B cell (primary cell): ENCODE results near the gene INHBA. TPM values are rescaled to one million over a fixed set of nuclear protein-coding genes. Genes with fewer than 3 reads are reported as not detected.

ENCODE experiments used
- ATAC-seq: fragments of 200-7000 bp; cut with Tn5 transposase; one replicate; pipeline ENCODE4 v1.10.0; 2021; ENCODE audit warnings: low read depth, mild to moderate bottlenecking, moderate number of reproducible peaks, moderate library complexity
- CTCF ChIA-PET: fragments of 350-600 bp; sonication (Branson Sonifier 250); formaldehyde crosslinking; loops from one replicate; lab custom pipeline; 2021; ENCODE audit warnings: antibody characterized with exemption, inconsistent platforms; lab: Charles Lee
- POLR2A ChIA-PET: fragments of 350-600 bp; sonication (Branson Sonifier 250); formaldehyde crosslinking; loops from one replicate; lab custom pipeline; 2021; ENCODE audit warnings: antibody characterized with exemption; lab: Charles Lee
- DNase-seq: peaks from one replicate; pipeline ENCODE4 v3.0.0; 2013
- H2AFZ ChIP-seq: 2 replicates; pipeline ENCODE4 v1.6.1; 2012; ENCODE audit warnings: mild to moderate bottlenecking, low read depth, low read length; ENCODE audit not compliant: insufficient read depth, poor library complexity, severe bottlenecking
- H3K27ac ChIP-seq, 2 donors: 1 replicate in 1 of 2; 2 replicates in 1 of 2; pipeline ENCODE4 v1.5.1; 2012 to 2013; ENCODE audit warnings: low read length in 2 of 2, mild to moderate bottlenecking in 2 of 2, moderate library complexity in 1 of 2
- H3K27me3 ChIP-seq, 4 experiments: fragments of 200-600 bp in 1 of 4; sonication (generic) in 1 of 4; replicated peaks in 1 of 4; 1 replicate in 2 of 4; 2 replicates in 2 of 4; pipeline versions ENCODE4 v1.6.1 to v1.7.0; 2013 to 2016; ENCODE audit warnings: low read length in 3 of 4, mild to moderate bottlenecking in 2 of 4, mixed read lengths in 1 of 4, moderate library complexity in 1 of 4; ENCODE audit not compliant: insufficient read depth in 4 of 4, control insufficient read depth in 3 of 4; ENCODE audit errors: control extremely low read depth in 1 of 4
- H3K36me3 ChIP-seq, 2 experiments: replicated peaks in 1 of 2; 1 replicate in 1 of 2; 2 replicates in 1 of 2; pipeline versions ENCODE4 v1.6.1 to v1.7.1; 2013; ENCODE audit warnings: low read length in 1 of 2; ENCODE audit not compliant: insufficient read depth in 2 of 2, control insufficient read depth in 1 of 2; ENCODE audit errors: control extremely low read depth in 1 of 2, extremely low read depth in 1 of 2
- H3K4me1 ChIP-seq, 2 donors: fragments of 200-600 bp in 1 of 2; sonication (generic) in 1 of 2; 1 replicate in 1 of 2; 2 replicates in 1 of 2; pipeline versions ENCODE4 v1.5.1 to v1.6.1; 2013 to 2017; ENCODE audit warnings: low read length in 2 of 2; ENCODE audit not compliant: control insufficient read depth in 2 of 2, insufficient read depth in 2 of 2
- H3K4me2 ChIP-seq: replicated peaks from 2 replicates; pipeline ENCODE3; 2012; ENCODE audit warnings: mild to moderate bottlenecking, low read depth, low read length; ENCODE audit not compliant: poor library complexity, severe bottlenecking
- H3K4me3 ChIP-seq, 5 experiments: fragments of 200-600 bp in 1 of 5; sonication (generic) in 1 of 5; 1 replicate in 3 of 5; 2 replicates in 2 of 5; pipeline versions ENCODE4 v1.5.1 to v1.7.0; 2011 to 2016; ENCODE audit warnings: low read length in 4 of 5, mild to moderate bottlenecking in 4 of 5, low read depth in 2 of 5, control low read depth in 1 of 5, moderate library complexity in 1 of 5; ENCODE audit not compliant: insufficient read depth in 1 of 5; ENCODE audit errors: control extremely low read depth in 1 of 5, extremely low read depth in 1 of 5
- H3K79me2 ChIP-seq: fragments of 200-600 bp; sonication (generic); one replicate; pipeline ENCODE4 v1.6.0; 2016; ENCODE audit warnings: low read length; ENCODE audit not compliant: control insufficient read depth, insufficient read depth
- H3K9ac ChIP-seq: fragments of 200-600 bp; sonication (generic); 2 replicates; pipeline ENCODE4 v1.6.1; 2017; ENCODE audit warnings: mild to moderate bottlenecking, low read length, moderate library complexity
- H3K9me3 ChIP-seq, 3 donors: one replicate each; pipeline versions ENCODE4 v1.6.1 to v1.7.1; 2013; ENCODE audit warnings: low read length in 2 of 3; ENCODE audit not compliant: control insufficient read depth in 2 of 3, insufficient read depth in 1 of 3; ENCODE audit errors: control extremely low read depth in 1 of 3
- H4K20me1 ChIP-seq: 2 replicates; pipeline ENCODE4 v1.6.0; 2012; ENCODE audit warnings: mild to moderate bottlenecking, low read length; ENCODE audit not compliant: insufficient read depth, control insufficient read depth, poor library complexity, severe bottlenecking
- H3K27ac Mint-ChIP-seq: one replicate; pipeline ENCODE4 v1.8.0; 2021; ENCODE audit warnings: mixed read lengths
- H3K27me3 Mint-ChIP-seq: one replicate; pipeline ENCODE4 v1.8.0; 2021; ENCODE audit warnings: mixed read lengths
- H3K4me1 Mint-ChIP-seq: one replicate; pipeline ENCODE4 v1.8.0; 2021; ENCODE audit warnings: mixed read lengths
- H3K4me3 Mint-ChIP-seq: one replicate; pipeline ENCODE4 v1.8.0; 2021; ENCODE audit warnings: mixed read lengths
- H3K9me3 Mint-ChIP-seq: one replicate; pipeline ENCODE4 v1.8.0; 2022; ENCODE audit warnings: mixed read lengths; ENCODE audit not compliant: insufficient read depth
- EZH2 ChIP-seq: IDR thresholded peaks from 2 replicates; pipeline ENCODE4 v1.6.1; 2012; ENCODE audit warnings: borderline replicate concordance, low read depth, mild to moderate bottlenecking, moderate library complexity, low read length; ENCODE audit not compliant: insufficient read depth, poor library complexity, severe bottlenecking
- WGBS: methylation state at CpG from one replicate; pipeline ENCODE4 v1.1.5; 2013; ENCODE audit warnings: missing lambda C conversion rate; ENCODE audit not compliant: insufficient coverage; 5-methylcytosine and 5-hydroxymethylcytosine counted together
- intact Hi-C: fragments of 100-400 bp; cut with micrococcal nuclease; formaldehyde crosslinking; loops from one replicate; pipeline ENCODE4 v1.10.0; 2022
- polyA plus RNA-seq: library from polyadenylated mRNA; depleted of rRNA; stranded (reverse); fragments of >200 nt; gene quantifications from 2 replicates; pipeline ENCODE4 v1.2.3, GENCODE V29; 2012
- total RNA-seq, 2 donors: library from RNA; stranded (reverse); fragments of 120-200 nt in 1 of 2; gene quantifications; 1 replicate in 1 of 2; 2 replicates in 1 of 2; pipeline versions ENCODE4 v1.2.3 to v1.2.4, GENCODE V29; 2013 to 2022
- TF ChIP-seq, protein P1 (sequence below): fragments of 200-600 bp; IDR thresholded peaks from one replicate; pipeline ENCODE4 v1.8.0; 2022; ENCODE audit warnings: antibody characterized with exemption, mild to moderate bottlenecking

The INHBA gene
- total and polyA plus RNA-seq, 2 donors (not counting 1 experiment from before 2014, with no cell fraction given) = not detected

DNA sequence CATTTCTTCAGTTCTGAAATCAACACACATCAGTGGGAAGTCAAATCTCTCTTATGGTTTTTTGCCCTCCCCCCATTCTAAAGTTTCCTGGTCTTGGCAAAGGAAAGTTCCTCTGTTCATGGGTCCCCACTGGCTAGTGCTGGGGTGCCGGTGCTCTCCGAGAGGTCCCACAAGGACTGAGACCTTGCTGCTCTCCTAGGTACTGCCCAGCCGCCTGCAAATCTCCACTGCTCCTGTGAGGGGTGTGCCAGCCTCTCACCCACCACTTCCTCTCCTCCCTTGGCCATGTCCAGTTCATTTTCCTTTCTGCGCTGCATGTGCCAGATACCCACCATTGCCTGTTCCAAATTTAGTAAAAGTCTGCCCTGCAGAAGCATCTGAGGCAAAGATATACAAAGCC lies 17.2 kb upstream of the INHBA start:
- H3K27ac ChIP-seq = no peak overlapping the region
- H4K20me1 ChIP-seq = no peaks in the 10 kb centered on the region
- peaks cover 5% of the 10 kb centered on the region for H3K4me1 Mint-ChIP-seq
- no peaks in the 10 kb centered on the region for H3K9me3 Mint-ChIP-seq
- H3K27ac Mint-ChIP-seq = no peak overlapping the region
- H3K4me3 Mint-ChIP-seq = no peak overlapping the region
- no peaks in the 10 kb centered on the region for H3K36me3 ChIP-seq
- ChIA-PET CTCF (interaction anchor here (0.6 kb wide), 1 partner anchor 841 kb away, joined by 3 read pairs; no protein-coding TSS in a partner anchor), POLR2A (no interaction called here)
- no peaks in the 10 kb centered on the region for H3K4me1 ChIP-seq
- H3K4me3 ChIP-seq = no peak overlapping the region
- WGBS = 98% methylated on average over 4 of the region's 4 CpGs
- H3K4me2 ChIP-seq = no peak overlapping the region
- intact Hi-C loops = no loop called here
- no peaks in the 10 kb centered on the region for H3K9me3 ChIP-seq
- H2AFZ ChIP-seq = no peak overlapping the region
- ATAC-seq = no peak
- H3K9ac ChIP-seq = no peak overlapping the region
- H3K27me3 ChIP-seq = peaks cover 0 to 8% (median 3%) of the 10 kb centered on the region in 4 experiments
- TF ChIP-seq, protein P1, sequence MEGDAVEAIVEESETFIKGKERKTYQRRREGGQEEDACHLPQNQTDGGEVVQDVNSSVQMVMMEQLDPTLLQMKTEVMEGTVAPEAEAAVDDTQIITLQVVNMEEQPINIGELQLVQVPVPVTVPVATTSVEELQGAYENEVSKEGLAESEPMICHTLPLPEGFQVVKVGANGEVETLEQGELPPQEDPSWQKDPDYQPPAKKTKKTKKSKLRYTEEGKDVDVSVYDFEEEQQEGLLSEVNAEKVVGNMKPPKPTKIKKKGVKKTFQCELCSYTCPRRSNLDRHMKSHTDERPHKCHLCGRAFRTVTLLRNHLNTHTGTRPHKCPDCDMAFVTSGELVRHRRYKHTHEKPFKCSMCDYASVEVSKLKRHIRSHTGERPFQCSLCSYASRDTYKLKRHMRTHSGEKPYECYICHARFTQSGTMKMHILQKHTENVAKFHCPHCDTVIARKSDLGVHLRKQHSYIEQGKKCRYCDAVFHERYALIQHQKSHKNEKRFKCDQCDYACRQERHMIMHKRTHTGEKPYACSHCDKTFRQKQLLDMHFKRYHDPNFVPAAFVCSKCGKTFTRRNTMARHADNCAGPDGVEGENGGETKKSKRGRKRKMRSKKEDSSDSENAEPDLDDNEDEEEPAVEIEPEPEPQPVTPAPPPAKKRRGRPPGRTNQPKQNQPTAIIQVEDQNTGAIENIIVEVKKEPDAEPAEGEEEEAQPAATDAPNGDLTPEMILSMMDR = no peak
- TF ChIP-seq EZH2 = no peak
- no peaks in the 10 kb centered on the region for H3K27me3 Mint-ChIP-seq
- DNase-seq = no peak
- H3K79me2 ChIP-seq = no peaks in the 10 kb centered on the region

DNA sequence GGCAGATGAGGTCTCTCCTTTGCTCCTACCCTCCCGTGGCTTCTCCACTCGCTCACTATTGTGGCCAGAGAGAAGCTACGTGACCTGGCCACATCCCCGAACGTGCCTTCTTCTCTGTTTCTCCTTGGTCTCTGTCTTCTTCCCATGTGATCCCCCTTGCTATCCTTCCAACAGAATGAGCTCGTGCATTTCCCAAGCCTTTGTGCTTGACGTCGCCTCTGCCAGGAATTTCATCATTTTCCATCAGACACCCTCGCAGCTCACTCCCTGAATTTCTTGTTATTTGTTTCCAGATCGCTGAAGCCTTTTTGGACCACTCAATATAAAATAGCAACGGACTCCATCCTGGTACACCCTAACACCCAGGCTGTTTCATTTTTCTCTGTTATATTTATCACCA lies 13.8 kb upstream of the INHBA start:
- Histone ChIP-seq H3K4me3 (no peak overlapping the region), H3K27me3 (peaks cover 0 to 9% (median 3%) of the 10 kb centered on the region in 4 experiments), H3K4me2 (no peak overlapping the region), H3K9me3 (no peaks in the 10 kb centered on the region), H3K4me1 (no peaks in the 10 kb centered on the region), H3K27ac (no peak overlapping the region), H3K9ac (no peak overlapping the region), H2AFZ (no peak overlapping the region), H3K36me3 (no peaks in the 10 kb centered on the region), H3K79me2 (no peaks in the 10 kb centered on the region), H4K20me1 (no peaks in the 10 kb centered on the region)
- POLR2A ChIA-PET = no interaction called here
- no peaks in the 10 kb centered on the region for H3K9me3 Mint-ChIP-seq
- no peak overlapping the region for H3K4me3 Mint-ChIP-seq
- no peak for ATAC-seq
- CTCF ChIA-PET = interaction anchor here (0.9 to 1.0 kb wide), 2 partner anchors 12 to 18 kb away, joined by 3 read pairs; no protein-coding TSS in a partner anchor
- 93% methylated on average over 10 of the region's 11 CpGs for WGBS
- no peak for DNase-seq
- peaks cover 4% of the 10 kb centered on the region for H3K27me3 Mint-ChIP-seq
- no peak for TF ChIP-seq EZH2
- TF ChIP-seq, protein P1 = no peak
- no peaks in the 10 kb centered on the region for H3K4me1 Mint-ChIP-seq
- no peak overlapping the region for H3K27ac Mint-ChIP-seq
- intact Hi-C loops = no loop called here
